A673 (cell line): ENCODE measurements around the gene CRB1. TPM values are rescaled to one million over a fixed set of nuclear protein-coding genes. Genes with fewer than 3 reads are reported as not detected.

Experiments used
- BruUV-seq: library from RNA; stranded (reverse); fragments of 400-500 nt; replicated peaks from 2 replicates; lab custom pipeline; 2021; lab: Mats Ljungman, UMichigan
- CTCF ChIA-PET: fragments of 300-600 bp; sonication (Branson Sonifier 250); formaldehyde crosslinking; loops from one replicate; lab custom pipeline; 2022; ENCODE audit warnings: antibody characterized with exemption; lab: Charles Lee
- POLR2A ChIA-PET: fragments of 300-600 bp; sonication (Branson Sonifier 250); formaldehyde crosslinking; loops from one replicate; lab custom pipeline; 2022; ENCODE audit warnings: antibody characterized with exemption; ENCODE audit not compliant: low non-redundant PET; lab: Charles Lee
- DNase-seq: peaks from one replicate; pipeline ENCODE4 v3.0.0-alpha.2; 2015; ENCODE audit warnings: low spot score
- H3K27ac ChIP-seq: fragments of 200-600 bp; sonication (generic); 2 replicates; pipeline ENCODE4 v1.5.1; 2016; ENCODE audit warnings: mixed run types, low read depth, mild to moderate bottlenecking, mixed read lengths, antibody characterized with exemption, low read length; ENCODE audit not compliant: poor library complexity, severe bottlenecking
- H3K27me3 ChIP-seq: fragments of 200-600 bp; sonication (generic); replicated peaks from 2 replicates; pipeline ENCODE4 v1.6.1; 2017; ENCODE audit warnings: mixed run types, low read depth, mild to moderate bottlenecking, mixed read lengths, antibody characterized with exemption, low read length; ENCODE audit not compliant: insufficient read depth, poor library complexity
- H3K36me3 ChIP-seq: fragments of 200-600 bp; sonication (generic); 2 replicates; pipeline ENCODE4 v1.6.1; 2016; ENCODE audit warnings: mixed run types, mild to moderate bottlenecking, mixed read lengths, antibody characterized with exemption, low read length; ENCODE audit not compliant: insufficient read depth, poor library complexity, severe bottlenecking
- H3K4me1 ChIP-seq: fragments of 200-600 bp; sonication (generic); 2 replicates; pipeline ENCODE4 v1.6.1; 2017; ENCODE audit warnings: mixed run types, mild to moderate bottlenecking, mixed read lengths, antibody characterized with exemption, low read length; ENCODE audit not compliant: insufficient read depth, poor library complexity, severe bottlenecking
- H3K4me3 ChIP-seq: fragments of 200-600 bp; sonication (generic); 2 replicates; pipeline ENCODE4 v1.5.1; 2016; ENCODE audit warnings: low read depth, mixed run types, mild to moderate bottlenecking, mixed read lengths, low read length; ENCODE audit not compliant: poor library complexity, severe bottlenecking
- H3K9me3 ChIP-seq: fragments of 200-600 bp; sonication (generic); 2 replicates; pipeline ENCODE4 v1.6.1; 2016; ENCODE audit warnings: mixed run types, low read depth, mild to moderate bottlenecking, mixed read lengths, antibody characterized with exemption, low read length; ENCODE audit not compliant: poor library complexity, severe bottlenecking
- EZH2 ChIP-seq: fragments of 200-600 bp; sonication (generic); IDR thresholded peaks from 2 replicates; pipeline ENCODE4 v1.6.1; 2017; ENCODE audit warnings: borderline replicate concordance, low read depth, mild to moderate bottlenecking, mixed read lengths, antibody characterized with exemption, low read length; ENCODE audit not compliant: poor library complexity, severe bottlenecking
- intact Hi-C: fragments of 100-400 bp; cut with micrococcal nuclease; formaldehyde crosslinking; loops from one replicate; pipeline ENCODE4 v1.10.0; 2022; ENCODE audit not compliant: unreplicated experiment
- total RNA-seq: library from RNA; stranded (reverse); gene quantifications from 2 replicates; pipeline ENCODE4 v1.2.3, GENCODE V29; 2021
- TF ChIP-seq, protein P1 (sequence below): fragments of 300-800, 200-600 bp; sonication (generic); conservative IDR thresholded peaks from 2 replicates; pipeline ENCODE4 v1.5.1; 2017; ENCODE audit warnings: low read depth, mild to moderate bottlenecking, antibody characterized with exemption, low read length, moderate library complexity, mixed read lengths

CRB1 gene
- total RNA-seq, 1 experiment from 2014 or later: not detected

- peak; percentile 5 for DNase-seq
- H3K9me3 ChIP-seq: no peaks in the 10 kb centered on the region
- H3K27me3 ChIP-seq: no peaks in the 10 kb centered on the region
- TF ChIP-seq EZH2: no peak
- TF ChIP-seq, protein P1, sequence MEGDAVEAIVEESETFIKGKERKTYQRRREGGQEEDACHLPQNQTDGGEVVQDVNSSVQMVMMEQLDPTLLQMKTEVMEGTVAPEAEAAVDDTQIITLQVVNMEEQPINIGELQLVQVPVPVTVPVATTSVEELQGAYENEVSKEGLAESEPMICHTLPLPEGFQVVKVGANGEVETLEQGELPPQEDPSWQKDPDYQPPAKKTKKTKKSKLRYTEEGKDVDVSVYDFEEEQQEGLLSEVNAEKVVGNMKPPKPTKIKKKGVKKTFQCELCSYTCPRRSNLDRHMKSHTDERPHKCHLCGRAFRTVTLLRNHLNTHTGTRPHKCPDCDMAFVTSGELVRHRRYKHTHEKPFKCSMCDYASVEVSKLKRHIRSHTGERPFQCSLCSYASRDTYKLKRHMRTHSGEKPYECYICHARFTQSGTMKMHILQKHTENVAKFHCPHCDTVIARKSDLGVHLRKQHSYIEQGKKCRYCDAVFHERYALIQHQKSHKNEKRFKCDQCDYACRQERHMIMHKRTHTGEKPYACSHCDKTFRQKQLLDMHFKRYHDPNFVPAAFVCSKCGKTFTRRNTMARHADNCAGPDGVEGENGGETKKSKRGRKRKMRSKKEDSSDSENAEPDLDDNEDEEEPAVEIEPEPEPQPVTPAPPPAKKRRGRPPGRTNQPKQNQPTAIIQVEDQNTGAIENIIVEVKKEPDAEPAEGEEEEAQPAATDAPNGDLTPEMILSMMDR: no peak
- intact Hi-C loops: no loop called here
- no peaks in the 10 kb centered on the region for H3K4me1 ChIP-seq
- no TSS peak for BruUV-seq
- no peak overlapping the region for H3K4me3 ChIP-seq
- no peak overlapping the region for H3K27ac ChIP-seq
- ChIA-PET CTCF (no interaction called here), POLR2A (no interaction called here)
- H3K36me3 ChIP-seq: no peaks in the 10 kb centered on the region
Observed at GRCh38 chr1:197272791-197273190, 4.7 kb downstream of the CRB1 start.

GRCh38 chr1:197277166-197277565 is 9.1 kb downstream of the CRB1 start:
- ChIA-PET CTCF (no interaction called here), POLR2A (no interaction called here)
- no TSS peak for BruUV-seq
- intact Hi-C loops: no loop called here
- Histone ChIP-seq H3K36me3 (no peaks in the 10 kb centered on the region), H3K9me3 (no peaks in the 10 kb centered on the region), H3K4me1 (no peaks in the 10 kb centered on the region), H3K27ac (no peak overlapping the region), H3K27me3 (no peaks in the 10 kb centered on the region), H3K4me3 (no peak overlapping the region)
- DNase-seq: no peak
- TF ChIP-seq, protein P1: no peak
- no peak for TF ChIP-seq EZH2

DNA sequence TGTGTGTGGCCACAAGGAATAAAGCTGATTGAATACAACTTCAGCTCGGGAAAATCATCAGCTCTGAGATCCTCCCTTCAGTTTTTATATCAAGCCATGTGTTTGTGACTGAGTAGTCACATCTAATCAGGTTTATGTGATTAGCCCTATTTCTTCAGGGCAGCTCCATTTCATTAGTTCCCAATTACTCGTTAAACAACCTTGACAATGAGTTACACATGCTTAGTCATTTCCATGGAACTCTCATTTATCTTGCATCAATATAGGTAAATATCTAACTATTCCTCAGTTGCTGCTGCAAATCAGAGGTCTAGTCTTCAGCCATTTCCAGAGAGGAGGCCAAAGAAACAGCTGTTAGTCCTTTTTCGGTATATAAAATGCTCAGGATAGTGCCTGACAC is 16.3 kb downstream of the CRB1 start:
- Histone ChIP-seq H3K4me1 (no peaks in the 10 kb centered on the region), H3K4me3 (no peak overlapping the region), H3K27me3 (no peaks in the 10 kb centered on the region), H3K36me3 (no peaks in the 10 kb centered on the region), H3K9me3 (no peaks in the 10 kb centered on the region), H3K27ac (no peak overlapping the region)
- CTCF ChIA-PET: no interaction called here
- POLR2A ChIA-PET: no interaction called here
- TF ChIP-seq, protein P1: no peak
- no peak for TF ChIP-seq EZH2
- BruUV-seq: no TSS peak
- intact Hi-C loops: no loop called here
- DNase-seq: no peak
